Esophagus muscularis mucosa (tissue), 4 donors: ENCODE measurements around the gene TMEM175. TPM values are rescaled to one million over a fixed set of nuclear protein-coding genes. Genes with fewer than 3 reads are reported as not detected.
A peak's percentile ranks its signal among the peaks of the same experiment; 100 is the strongest.

Source experiments
- DNase-seq: peaks from one replicate; pipeline ENCODE4 v3.0.0-alpha.2; 2017; ENCODE audit errors: extremely low spot score
- H3K27ac ChIP-seq, 4 donors: fragments of 200-600 bp; sonication (generic); replicated peaks in 1 of 4; 1 replicate in 3 of 4; 2 replicates in 1 of 4; pipeline ENCODE4 v1.5.1; 2016 to 2019; ENCODE audit warnings: mild to moderate bottlenecking in 1 of 4
- H3K27me3 ChIP-seq, 4 donors: fragments of 200-600 bp; sonication (generic); one replicate each; pipeline versions ENCODE4 v1.5.1 to v1.6.0; 2016 to 2019
- H3K36me3 ChIP-seq, 4 donors: fragments of 200-600 bp; sonication (generic); one replicate each; pipeline ENCODE4 v1.5.1; 2016 to 2019
- H3K4me1 ChIP-seq, 4 donors: fragments of 200-600 bp; sonication (generic); one replicate each; pipeline ENCODE4 v1.5.1; 2016 to 2019
- H3K4me3 ChIP-seq, 4 donors: fragments of 200-600 bp; sonication (generic); 1 replicate in 2 of 4; 2 replicates in 2 of 4; pipeline ENCODE4 v1.5.1; 2016 to 2019; ENCODE audit warnings: mild to moderate bottlenecking in 4 of 4, moderate library complexity in 1 of 4
- H3K9me3 ChIP-seq, 4 donors: fragments of 200-600 bp; sonication (generic); 1 replicate in 3 of 4; 2 replicates in 1 of 4; pipeline ENCODE4 v1.5.1; 2016 to 2019
- CTCF ChIP-seq, 3 experiments: fragments of 200-600 bp in 2 of 3; fragments of 450-650 bp in 1 of 3; sonication (generic) in 2 of 3; IDR thresholded peaks; one replicate each; pipeline ENCODE4 v1.5.1; 2017 to 2019; ENCODE audit warnings: antibody characterized with exemption in 3 of 3, mild to moderate bottlenecking in 2 of 3, moderate library complexity in 1 of 3
- EP300 ChIP-seq: sonication (generic); formaldehyde crosslinking; IDR thresholded peaks from one replicate; pipeline ENCODE4 v1.6.1; 2017; ENCODE audit warnings: antibody characterized with exemption
- POLR2A ChIP-seq: fragments of 450-650 bp; IDR thresholded peaks from one replicate; pipeline ENCODE4 v1.6.1; 2017; ENCODE audit warnings: antibody characterized with exemption, moderate library complexity, mild to moderate bottlenecking, low read depth
- POLR2AphosphoS5 ChIP-seq, 2 donors: sonication (generic); formaldehyde crosslinking; IDR thresholded peaks; one replicate each; pipeline ENCODE4 v1.6.1; 2017; ENCODE audit warnings: antibody characterized with exemption in 2 of 2
- WGBS: methylation state at CpG from one replicate; pipeline ENCODE4 v1.1.5; 2018; 5-methylcytosine and 5-hydroxymethylcytosine counted together
- intact Hi-C: fragments of 100-400 bp; cut with DNase I; formaldehyde crosslinking; loops from one replicate; pipeline ENCODE4 v1.15.1; 2023
- total RNA-seq, 4 donors: library from RNA; depleted of rRNA; stranded (reverse); fragments of >200 nt; gene quantifications; one replicate each; pipeline versions ENCODE4 v1.1.0 to v1.2.1, GENCODE V29; 2016

TMEM175 gene
- total RNA-seq, 4 donors from 2014 or later, result 17.6 to 39.5 (median 20.0) TPM

GRCh38 chr4:968221-968620 is 36.0 kb downstream of the TMEM175 start:
- no peak overlapping the region for H3K27ac ChIP-seq
- H3K36me3 ChIP-seq, result peaks cover 7 to 43% (median 34%) of the 10 kb centered on the region in 4 donors
- no peaks in the 10 kb centered on the region for H3K9me3 ChIP-seq
- intact Hi-C loops, result no loop called here
- no CpG with 5 or more reads among the region's 24 CpGs for WGBS
- H3K4me1 ChIP-seq, result peaks cover 23 to 47% (median 38%) of the 10 kb centered on the region in 4 donors
- no peak for TF ChIP-seq POLR2A
- no peak for TF ChIP-seq EP300
- no peak for TF ChIP-seq CTCF (IDR thresholded peaks at IDR 0.05)
- H3K4me3 ChIP-seq, result peak overlapping the region in 1 of 4 donors; percentile 12
- DNase-seq, result no peak
- H3K27me3 ChIP-seq, result peaks cover 0 to 15% (median 6%) of the 10 kb centered on the region in 4 donors

- Histone ChIP-seq H3K4me1 (peaks cover 23 to 49% (median 41%) of the 10 kb centered on the region in 4 donors), H3K36me3 (peaks cover 7 to 40% (median 31%) of the 10 kb centered on the region in 4 donors), H3K4me3 (no peak overlapping the region), H3K9me3 (no peaks in the 10 kb centered on the region), H3K27ac (no peak overlapping the region), H3K27me3 (peaks cover 0 to 15% (median 6%) of the 10 kb centered on the region in 4 donors)
- no peak for DNase-seq
- TF ChIP-seq EP300, result no peak
- TF ChIP-seq POLR2AphosphoS5 (IDR thresholded peaks at IDR 0.05), result no peak
- no peak for TF ChIP-seq CTCF (IDR thresholded peaks at IDR 0.05)
- TF ChIP-seq POLR2A, result no peak
- 100% methylated on average over 1 of the region's 23 CpGs for WGBS
- intact Hi-C loops, result no loop called here
Observed at GRCh38 chr4:968621-969394, 36.5 kb downstream of the TMEM175 start.

GRCh38 chr4:970046-970745 is 37.9 kb downstream of the TMEM175 start:
- Histone ChIP-seq H3K27ac (no peak overlapping the region), H3K4me3 (no peak overlapping the region), H3K9me3 (no peaks in the 10 kb centered on the region), H3K4me1 (peaks cover 23 to 54% (median 45%) of the 10 kb centered on the region in 4 donors), H3K36me3 (peaks cover 7 to 26% (median 22%) of the 10 kb centered on the region in 4 donors), H3K27me3 (peaks cover 0 to 15% (median 6%) of the 10 kb centered on the region in 4 donors)
- WGBS, result over 99% methylated on average over 15 of the region's 25 CpGs
- no peak for DNase-seq
- intact Hi-C loops, result no loop called here
- no peak for TF ChIP-seq EP300
- no peak for TF ChIP-seq CTCF (IDR thresholded peaks at IDR 0.05)

- no peak for DNase-seq
- Histone ChIP-seq H3K9me3 (no peaks in the 10 kb centered on the region), H3K27me3 (peaks cover 0 to 15% (median 6%) of the 10 kb centered on the region in 4 donors), H3K4me3 (no peak overlapping the region), H3K36me3 (peaks cover 7 to 18% (median 15%) of the 10 kb centered on the region in 4 donors), H3K4me1 (peaks cover 23 to 54% (median 45%) of the 10 kb centered on the region in 4 donors), H3K27ac (no peak overlapping the region)
- intact Hi-C loops, result no loop called here
- TF ChIP-seq POLR2AphosphoS5 (IDR thresholded peaks at IDR 0.05) (no peak), EP300 (no peak), CTCF (IDR thresholded peaks at IDR 0.05) (no peak), POLR2A (no peak)
- 81% methylated on average over 12 of the region's 17 CpGs for WGBS
Observed at GRCh38 chr4:970854-971520, 38.7 kb downstream of the TMEM175 start.
